Neural progenitor cell (in vitro differentiated cells): ENCODE data around the gene TMEM263. TPM values are rescaled to one million over a fixed set of nuclear protein-coding genes. Genes with fewer than 3 reads are reported as not detected.

Source experiments
- DNase-seq: peaks from one replicate; pipeline ENCODE4 v3.0.0-alpha.2; 2016; ENCODE audit warnings: low spot score
- H2AFZ ChIP-seq: fragments of 200-600 bp; sonication (generic); replicated peaks from 2 replicates; pipeline ENCODE4 v1.6.1; 2016; ENCODE audit warnings: antibody characterized with exemption
- H3F3A ChIP-seq: fragments of 200-600 bp; sonication (generic); 2 replicates; pipeline ENCODE4 v1.6.1; 2016; ENCODE audit warnings: antibody characterized with exemption, low read depth
- H3K27ac ChIP-seq: fragments of 200-600 bp; sonication (generic); 2 replicates; pipeline ENCODE4 v1.5.1; 2016; ENCODE audit warnings: mild to moderate bottlenecking
- H3K27me3 ChIP-seq: fragments of 200-600 bp; sonication (generic); 2 replicates; pipeline ENCODE4 v1.6.1; 2016; ENCODE audit warnings: mild to moderate bottlenecking, moderate library complexity
- H3K36me3 ChIP-seq: fragments of 200-600 bp; sonication (generic); 2 replicates; pipeline ENCODE4 v1.5.1; 2016
- H3K4me1 ChIP-seq: fragments of 200-600 bp; sonication (generic); 2 replicates; pipeline ENCODE4 v1.6.1; 2016; ENCODE audit warnings: mixed run types
- H3K4me2 ChIP-seq: fragments of 200-600 bp; sonication (generic); 2 replicates; pipeline ENCODE4 v1.6.1; 2016
- H3K4me3 ChIP-seq: fragments of 200-600 bp; sonication (generic); 2 replicates; pipeline ENCODE4 v1.5.1; 2016
- H3K79me2 ChIP-seq: fragments of 200-600 bp; sonication (generic); 2 replicates; pipeline ENCODE4 v1.6.1; 2016; ENCODE audit warnings: low read depth
- H3K9ac ChIP-seq: fragments of 200-600 bp; sonication (generic); 2 replicates; pipeline ENCODE4 v1.6.1; 2016
- H3K9me3 ChIP-seq: fragments of 200-600 bp; sonication (generic); 2 replicates; pipeline ENCODE4 v1.5.1; 2016; ENCODE audit warnings: low read depth
- H4K20me1 ChIP-seq: fragments of 200-600 bp; sonication (generic); 2 replicates; pipeline ENCODE4 v1.6.1; 2016; ENCODE audit warnings: low read depth
- H3K27ac Mint-ChIP-seq: 3 replicates; pipeline ENCODE4 v1.8.0; 2021; ENCODE audit warnings: mixed read lengths
- H3K27me3 Mint-ChIP-seq: 2 replicates; pipeline ENCODE4 v1.8.0; 2022; ENCODE audit warnings: low read depth, mild to moderate bottlenecking, inconsistent platforms, moderate library complexity, mixed read lengths; ENCODE audit not compliant: insufficient read depth
- H3K36me3 Mint-ChIP-seq: 3 replicates; pipeline ENCODE4 v1.8.0; 2021; ENCODE audit warnings: mixed read lengths
- H3K4me1 Mint-ChIP-seq: 3 replicates; pipeline ENCODE4 v1.8.0; 2021; ENCODE audit warnings: mixed read lengths
- H3K4me3 Mint-ChIP-seq: 3 replicates; pipeline ENCODE4 v1.8.0; 2021; ENCODE audit warnings: mild to moderate bottlenecking, moderate library complexity, mixed read lengths
- H3K9me3 Mint-ChIP-seq: 3 replicates; pipeline ENCODE4 v1.8.0; 2020; ENCODE audit warnings: mixed read lengths
- EZH2 ChIP-seq: fragments of 200-600 bp; sonication (generic); IDR thresholded peaks from 2 replicates; pipeline ENCODE4 v1.6.1; 2017; ENCODE audit warnings: antibody characterized with exemption, mild to moderate bottlenecking, moderate library complexity
- EZH2phosphoT487 ChIP-seq: fragments of 200-600 bp; sonication (generic); IDR thresholded peaks from 2 replicates; pipeline ENCODE4 v1.6.1; 2017; ENCODE audit warnings: antibody characterized with exemption
- total RNA-seq: library from RNA; depleted of rRNA; stranded (reverse); fragments of >200 nt; gene quantifications from 2 replicates; pipeline ENCODE4 v1.2.3, GENCODE V29; 2015; ENCODE audit warnings: low replicate concordance
- TF ChIP-seq, protein P1 (sequence below): fragments of 200-600 bp; sonication (generic); IDR thresholded peaks from 2 replicates; pipeline ENCODE4 v1.5.1; 2017; ENCODE audit warnings: antibody characterized with exemption, mild to moderate bottlenecking

Gene TMEM263
- total RNA-seq, 1 donor from 2014 or later, result 39.7 TPM

GRCh38 chr12:107017042-107017441 lies 61.3 kb downstream of the TMEM263 start:
- peaks cover 10% of the 10 kb centered on the region for H3K36me3 Mint-ChIP-seq
- no peaks in the 10 kb centered on the region for H3K79me2 ChIP-seq
- TF ChIP-seq EZH2 (no peak), EZH2phosphoT487 (no peak)
- TF ChIP-seq, protein P1, sequence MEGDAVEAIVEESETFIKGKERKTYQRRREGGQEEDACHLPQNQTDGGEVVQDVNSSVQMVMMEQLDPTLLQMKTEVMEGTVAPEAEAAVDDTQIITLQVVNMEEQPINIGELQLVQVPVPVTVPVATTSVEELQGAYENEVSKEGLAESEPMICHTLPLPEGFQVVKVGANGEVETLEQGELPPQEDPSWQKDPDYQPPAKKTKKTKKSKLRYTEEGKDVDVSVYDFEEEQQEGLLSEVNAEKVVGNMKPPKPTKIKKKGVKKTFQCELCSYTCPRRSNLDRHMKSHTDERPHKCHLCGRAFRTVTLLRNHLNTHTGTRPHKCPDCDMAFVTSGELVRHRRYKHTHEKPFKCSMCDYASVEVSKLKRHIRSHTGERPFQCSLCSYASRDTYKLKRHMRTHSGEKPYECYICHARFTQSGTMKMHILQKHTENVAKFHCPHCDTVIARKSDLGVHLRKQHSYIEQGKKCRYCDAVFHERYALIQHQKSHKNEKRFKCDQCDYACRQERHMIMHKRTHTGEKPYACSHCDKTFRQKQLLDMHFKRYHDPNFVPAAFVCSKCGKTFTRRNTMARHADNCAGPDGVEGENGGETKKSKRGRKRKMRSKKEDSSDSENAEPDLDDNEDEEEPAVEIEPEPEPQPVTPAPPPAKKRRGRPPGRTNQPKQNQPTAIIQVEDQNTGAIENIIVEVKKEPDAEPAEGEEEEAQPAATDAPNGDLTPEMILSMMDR, result no peak
- no peaks in the 10 kb centered on the region for H3F3A ChIP-seq
- H3K4me2 ChIP-seq, result no peak overlapping the region
- H2AFZ ChIP-seq, result no peak overlapping the region
- no peaks in the 10 kb centered on the region for H4K20me1 ChIP-seq
- no peaks in the 10 kb centered on the region for H3K9me3 ChIP-seq
- no peak overlapping the region for H3K27ac ChIP-seq
- no peaks in the 10 kb centered on the region for H3K9me3 Mint-ChIP-seq
- no peaks in the 10 kb centered on the region for H3K27me3 ChIP-seq
- H3K9ac ChIP-seq, result no peak overlapping the region
- H3K27ac Mint-ChIP-seq, result no peak overlapping the region
- H3K4me3 Mint-ChIP-seq, result no peak overlapping the region
- no peaks in the 10 kb centered on the region for H3K27me3 Mint-ChIP-seq
- no peaks in the 10 kb centered on the region for H3K4me1 ChIP-seq
- H3K4me1 Mint-ChIP-seq, result no peaks in the 10 kb centered on the region
- no peak overlapping the region for H3K4me3 ChIP-seq
- no peak for DNase-seq
- no peaks in the 10 kb centered on the region for H3K36me3 ChIP-seq

DNA sequence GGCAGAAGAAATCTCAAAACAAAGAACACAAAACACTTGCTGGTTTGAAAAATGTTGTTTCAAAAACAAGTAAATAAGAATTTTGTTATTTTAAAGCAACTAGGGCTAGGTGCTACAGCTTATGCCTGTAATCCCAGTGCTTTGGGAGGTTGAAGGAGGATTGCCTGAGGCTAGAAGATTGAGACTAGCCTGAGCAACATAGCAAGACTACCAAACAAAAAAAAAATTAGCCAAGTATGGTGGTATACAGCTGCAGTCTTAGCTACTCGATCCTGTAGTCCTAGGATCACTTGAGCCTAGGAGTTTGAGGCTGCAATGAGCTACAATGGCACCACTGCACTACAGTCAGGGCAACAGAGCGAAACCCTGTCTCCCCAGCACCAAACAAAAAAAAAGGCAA lies 63.8 kb downstream of the TMEM263 start:
- H3K4me2 ChIP-seq, result no peak overlapping the region
- H3K36me3 ChIP-seq, result no peaks in the 10 kb centered on the region
- no peaks in the 10 kb centered on the region for H4K20me1 ChIP-seq
- no peaks in the 10 kb centered on the region for H3K4me1 ChIP-seq
- H3K4me1 Mint-ChIP-seq, result no peaks in the 10 kb centered on the region
- peaks cover 8% of the 10 kb centered on the region for H3K36me3 Mint-ChIP-seq
- no peak overlapping the region for H3K4me3 ChIP-seq
- H3K27ac Mint-ChIP-seq, result no peak overlapping the region
- no peaks in the 10 kb centered on the region for H3K79me2 ChIP-seq
- H3K9ac ChIP-seq, result no peak overlapping the region
- no peaks in the 10 kb centered on the region for H3K9me3 ChIP-seq
- H3K4me3 Mint-ChIP-seq, result no peak overlapping the region
- no peak overlapping the region for H2AFZ ChIP-seq
- TF ChIP-seq EZH2phosphoT487, result no peak
- TF ChIP-seq, protein P1, result no peak
- TF ChIP-seq EZH2, result no peak
- no peak overlapping the region for H3K27ac ChIP-seq
- no peaks in the 10 kb centered on the region for H3K27me3 Mint-ChIP-seq
- H3K9me3 Mint-ChIP-seq, result no peaks in the 10 kb centered on the region
- DNase-seq, result no peak
- H3K27me3 ChIP-seq, result no peaks in the 10 kb centered on the region
- H3F3A ChIP-seq, result no peaks in the 10 kb centered on the region

Other genes with a start within 250 kb of the TMEM263 start
- 21.2 and 33.2 TPM in 2 replicates for gene RIC8B, start 181.2 kb upstream of the TMEM263 start, total RNA-seq
- gene MTERF2, start 31.2 kb downstream of the TMEM263 start, total RNA-seq, result 16.5 and 25.1 TPM in 2 replicates
- 36.7 and 51.3 TPM in 2 replicates for gene CRY1, start 137.6 kb downstream of the TMEM263 start, total RNA-seq